CD4-positive, alpha-beta T cell treated with Interleukin-2 at 100 ng/mL for 4 hours (primary cell): ENCODE results near the gene DEFB123.
"Not testable (repeated sequence)": the region's sequence is repeated elsewhere in the genome, so short reads cannot be mapped to it uniquely, and the experiment has no call there.

ENCODE experiments used
- DNase-seq: peaks from one replicate; pipeline ENCODE4 v3.0.0-alpha.2; 2020; ENCODE audit warnings: low spot score

DEFB123 gene, protein sequence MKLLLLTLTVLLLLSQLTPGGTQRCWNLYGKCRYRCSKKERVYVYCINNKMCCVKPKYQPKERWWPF

GRCh38 chr20:31440012-31440659 lies at the start of gene DEFB123:
DEFB123 (plus strand) TSS chr20:31440632; CDS start chr20:31440699, 67 bp downstream.
- DNase-seq: no peak

GRCh38 chr20:31392836-31393235 lies 47.6 kb upstream of the DEFB123 start:
- DNase-seq: no peak

DNA sequence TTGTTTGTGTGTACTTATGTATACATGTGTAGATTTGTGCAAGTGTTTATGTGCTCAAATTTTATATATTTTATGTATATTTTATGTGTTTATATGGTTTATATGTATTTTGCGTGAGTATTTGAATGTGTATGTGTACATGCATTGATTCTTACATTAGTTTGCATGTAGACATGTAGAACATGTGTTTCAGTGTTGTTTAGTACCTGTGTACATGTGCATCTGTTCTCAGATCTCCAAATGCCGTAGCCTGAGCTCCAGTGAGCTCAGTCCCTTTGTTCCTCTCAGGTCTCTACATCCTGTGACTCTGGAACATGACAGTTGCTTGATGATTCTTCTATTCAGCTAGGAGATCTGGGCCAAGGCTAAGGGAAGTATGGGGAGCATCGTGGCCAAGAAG lies 45.5 kb upstream of the DEFB123 start:
- DNase-seq: no peak

- no peak for DNase-seq
Measured at GRCh38 chr20:31403886-31404285, 36.5 kb upstream of the DEFB123 start.

DNA sequence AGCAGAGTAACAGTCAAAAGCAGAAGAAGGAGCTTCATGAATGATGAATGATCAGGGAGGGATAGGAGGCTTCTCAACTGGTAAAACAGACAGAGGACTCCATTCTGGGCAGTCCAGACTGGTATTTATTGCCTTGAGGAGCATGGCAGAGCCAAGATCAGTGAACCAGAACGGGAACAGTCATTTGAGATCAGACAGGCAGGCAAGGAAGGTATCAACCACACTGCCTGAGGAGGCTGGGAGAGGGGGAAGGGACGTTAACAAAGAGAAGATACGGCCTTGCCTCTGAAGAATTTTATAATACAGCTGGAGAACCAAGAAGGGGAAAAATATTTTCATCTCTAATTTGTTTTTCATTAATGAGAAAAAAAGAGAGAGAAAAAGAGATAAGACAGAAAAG lies 34.3 kb upstream of the DEFB123 start, which contains the start of gene DEFB121:
DEFB121 (minus strand) TSS at position 101 of the 400 bp plus-strand sequence; CDS start at position 38, 63 bp downstream.
- no peak for DNase-seq

GRCh38 chr20:31410011-31410410 lies 30.4 kb upstream of the DEFB123 start:
- no peak for DNase-seq

DNA sequence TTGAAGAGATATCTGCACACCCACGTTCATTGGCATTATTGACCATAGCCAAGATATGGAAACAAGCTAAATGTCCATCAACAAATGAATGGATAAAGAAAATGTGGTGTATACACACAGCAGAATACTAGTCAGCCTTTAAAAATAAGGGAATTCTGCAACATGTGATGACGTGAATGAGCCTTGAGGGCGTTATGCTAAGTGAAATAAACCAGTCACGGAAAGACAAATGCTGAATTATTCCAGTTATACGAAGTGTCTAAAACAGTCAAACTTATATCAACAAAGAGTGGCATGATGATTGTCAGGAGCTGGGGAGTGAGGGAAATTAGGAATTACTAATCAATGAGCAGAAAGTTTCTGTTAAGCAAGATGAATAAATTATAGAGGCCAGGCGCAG lies 26.1 kb upstream of the DEFB123 start:
- DNase-seq: no peak

DNA sequence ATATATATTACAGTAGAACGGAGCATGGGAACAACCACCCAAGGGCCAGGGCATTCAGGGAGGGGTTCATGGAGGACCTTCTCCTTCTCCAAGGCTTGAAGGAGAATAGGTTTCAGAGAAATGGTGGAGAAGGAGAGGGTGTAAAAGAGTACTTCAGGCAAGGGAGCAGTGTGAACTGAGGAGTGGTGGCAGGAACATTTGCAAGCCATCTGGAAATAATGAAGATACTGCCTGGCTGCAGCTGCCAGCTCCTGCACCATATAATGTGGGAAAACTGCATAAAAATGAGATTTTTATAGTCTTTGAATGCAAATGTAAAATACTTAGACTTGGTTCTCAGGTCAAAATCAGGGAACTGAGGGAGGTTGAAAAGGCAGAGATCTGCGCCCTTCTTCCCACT lies 24.8 kb upstream of the DEFB123 start:
- no peak for DNase-seq

DNA sequence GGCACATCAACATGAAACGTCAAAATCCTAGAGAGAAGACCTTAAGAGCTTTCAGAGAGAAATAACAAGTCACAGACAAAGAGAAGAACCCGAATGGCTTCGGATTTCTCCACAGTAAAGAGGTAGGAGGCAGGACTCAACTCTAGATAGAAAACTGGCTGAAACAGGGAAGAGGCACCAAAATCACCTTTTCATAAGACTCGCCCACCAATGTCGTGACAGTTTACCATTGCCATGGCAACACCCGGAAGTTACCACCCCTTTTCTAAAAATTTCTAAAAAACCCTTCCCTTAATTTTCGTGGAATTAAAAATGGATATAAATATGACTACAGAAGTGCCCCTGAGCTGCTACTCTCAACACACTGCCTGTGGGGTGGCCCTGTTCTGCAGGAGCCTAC lies 22.1 kb upstream of the DEFB123 start:
- no peak for DNase-seq

- DNase-seq: no peak
Measured at GRCh38 chr20:31425797-31426196, 14.6 kb upstream of the DEFB123 start.

DNA sequence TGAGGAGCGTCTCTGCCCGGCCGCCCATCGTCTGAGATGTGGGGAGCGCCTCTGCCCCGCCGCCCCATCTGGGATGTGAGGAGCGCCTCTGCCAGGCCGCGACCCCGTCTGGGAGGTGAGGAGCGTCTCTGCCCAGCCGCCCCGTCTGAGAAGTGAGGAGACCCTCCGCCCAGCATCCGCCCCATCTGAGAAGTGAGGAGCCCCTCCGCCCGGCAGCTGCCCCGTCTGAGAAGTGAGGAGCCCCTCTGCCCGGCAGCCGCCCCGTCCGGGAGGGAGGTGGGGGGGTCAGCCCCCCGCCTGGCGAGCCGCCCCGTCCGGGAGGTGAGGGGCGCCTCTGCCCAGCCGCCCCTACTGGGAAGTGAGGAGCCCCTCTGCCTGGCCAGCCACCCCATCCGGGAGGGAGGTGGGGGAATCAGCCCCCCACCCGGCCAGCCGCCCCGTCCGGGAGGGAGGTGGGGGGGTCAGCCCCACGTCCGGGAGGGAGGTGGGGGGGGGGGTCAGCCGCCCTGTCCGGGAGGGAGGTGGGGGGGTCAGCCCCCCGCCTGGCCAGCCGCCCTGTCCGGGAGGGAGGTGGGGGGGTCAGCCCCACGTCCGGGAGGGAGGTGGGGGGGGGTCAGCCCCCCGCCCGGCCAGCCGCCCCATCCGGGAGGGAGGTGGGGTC lies 13.4 kb upstream of the DEFB123 start:
- not testable (repeated sequence) for DNase-seq

GRCh38 chr20:31427576-31427975 lies 12.9 kb upstream of the DEFB123 start:
- not testable (repeated sequence) for DNase-seq

- DNase-seq: no peak
Measured at GRCh38 chr20:31430568-31431115, 9.8 kb upstream of the DEFB123 start.

DNA sequence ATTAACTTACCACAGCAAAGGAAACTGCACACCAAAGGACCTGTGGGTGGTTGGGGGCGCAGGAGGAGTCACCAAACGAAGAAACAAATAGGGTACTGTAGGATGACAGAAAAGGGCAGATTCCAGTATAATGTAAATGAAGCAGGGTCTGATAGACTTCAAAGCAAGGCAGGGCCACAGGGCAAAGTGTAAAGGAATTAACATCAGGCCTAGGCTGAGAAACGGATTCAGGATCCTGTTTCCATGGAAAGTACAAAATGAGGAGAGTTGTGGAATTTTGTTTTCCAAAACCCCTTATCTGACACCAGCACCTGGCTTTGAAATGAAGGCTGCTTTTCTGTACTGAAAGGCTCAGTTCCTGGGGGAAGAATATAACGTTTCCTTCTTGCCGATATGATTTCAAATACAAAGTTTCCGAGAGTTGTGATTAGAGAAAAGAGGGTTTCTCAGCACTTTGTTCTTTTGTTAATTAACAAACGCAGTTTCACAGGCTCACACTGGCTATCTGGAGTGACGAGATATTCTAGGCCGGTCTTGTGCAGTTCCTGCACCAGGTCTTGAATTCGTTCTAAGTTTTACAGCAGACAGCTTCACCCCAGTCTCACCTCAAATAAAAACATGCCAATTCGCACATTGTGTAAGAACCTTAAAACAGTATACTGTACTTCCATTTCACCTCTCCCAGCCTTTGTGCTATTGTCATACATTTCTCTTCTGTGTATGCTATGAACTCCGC lies 5.8 kb downstream of the DEFB123 start:
- no peak for DNase-seq

GRCh38 chr20:31449511-31450414 lies 9.3 kb downstream of the DEFB123 start:
- no peak for DNase-seq

DNA sequence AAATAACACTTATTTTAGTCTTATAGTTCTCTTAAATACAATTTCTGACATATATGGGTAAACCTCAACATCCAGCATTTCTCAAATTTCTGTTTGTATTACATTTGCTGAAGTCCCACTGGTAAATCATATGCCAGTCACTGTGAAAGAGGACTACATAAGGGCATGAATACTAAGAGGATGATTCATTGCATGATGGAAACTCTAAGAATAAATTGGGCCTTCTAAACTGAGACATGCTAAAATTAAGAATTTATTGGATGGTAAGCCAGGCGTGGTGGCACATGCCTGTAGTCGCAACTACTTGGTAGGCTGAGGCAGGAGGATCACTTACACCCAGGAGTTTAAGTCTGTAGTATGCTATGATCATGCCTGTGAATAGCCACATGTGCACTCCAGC lies 12.1 kb downstream of the DEFB123 start:
- no peak for DNase-seq

DNA sequence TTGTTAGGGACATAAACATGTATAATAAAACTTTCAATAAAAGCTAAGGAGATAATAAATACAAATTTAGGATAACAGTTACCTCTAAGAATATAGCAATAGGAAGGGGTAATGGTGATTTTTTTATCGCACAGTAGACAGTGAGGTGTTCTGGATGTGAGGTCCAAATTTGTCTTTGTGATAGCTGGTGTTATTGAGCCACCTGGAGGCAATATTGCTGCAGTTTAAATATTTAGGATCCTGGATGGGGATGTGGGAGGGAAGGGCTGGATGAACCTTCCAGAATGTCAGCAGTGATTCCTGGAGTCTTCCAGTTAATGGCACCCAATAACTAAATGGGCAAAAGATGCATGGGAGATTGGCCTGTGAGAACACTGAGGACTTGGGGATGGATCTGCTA lies 13.9 kb downstream of the DEFB123 start:
- DNase-seq: no peak

- not testable (repeated sequence) for DNase-seq
Measured at GRCh38 chr20:31470946-31471345, 30.5 kb downstream of the DEFB123 start.

GRCh38 chr20:31472395-31473330 lies 32.2 kb downstream of the DEFB123 start:
- no peak for DNase-seq

GRCh38 chr20:31473331-31474096 lies 33.1 kb downstream of the DEFB123 start:
- DNase-seq: no peak
